GM19395 (cell line): ENCODE data around the gene SGF29.
"Not testable (repeated sequence)": the region's sequence is repeated elsewhere in the genome, so short reads cannot be mapped to it uniquely, and the experiment has no call there.

Experiments used
- ATAC-seq: cut with Tn5 transposase; IDR thresholded peaks from one replicate; pipeline ENCODE4 v1.9.1; 2021; ENCODE audit warnings: mild to moderate bottlenecking, moderate library complexity; ENCODE audit not compliant: unreplicated experiment

The SGF29 gene

GRCh38 chr16:28609631-28610594 lies 56.2 kb downstream of the SGF29 start, which contains the start of gene SULT1A1:
TSS of gene SULT1A1 (minus strand) at chr16:28610044. CDS start at chr16:28608855, 1,189 bp downstream.
- ATAC-seq, result no peak

GRCh38 chr16:28610595-28611191 lies 57.0 kb downstream of the SGF29 start:
- ATAC-seq, result no peak

GRCh38 chr16:28612359-28613280 lies 58.9 kb downstream of the SGF29 start:
- ATAC-seq, result not testable (repeated sequence)

- ATAC-seq, result not testable (repeated sequence)
These were observed 60.2 kb downstream of the SGF29 start for GRCh38 chr16:28613912-28614311.

GRCh38 chr16:28614561-28614960 lies 60.8 kb downstream of the SGF29 start:
- ATAC-seq, result not testable (repeated sequence)

- not testable (repeated sequence) for ATAC-seq
These were observed 61.9 kb downstream of the SGF29 start for GRCh38 chr16:28615486-28616223.

GRCh38 chr16:28616224-28616577 lies 62.5 kb downstream of the SGF29 start:
- ATAC-seq, result not testable (repeated sequence)

- ATAC-seq, result no peak
These were observed 62.9 kb downstream of the SGF29 start for GRCh38 chr16:28616636-28617035.

- no peak for ATAC-seq
These were observed 64.2 kb downstream of the SGF29 start for GRCh38 chr16:28617874-28618273.

- not testable (repeated sequence) for ATAC-seq
These were observed 66.6 kb downstream of the SGF29 start for GRCh38 chr16:28620316-28620715.

GRCh38 chr16:28621481-28622155 lies 67.9 kb downstream of the SGF29 start:
- no peak for ATAC-seq

- not testable (repeated sequence) for ATAC-seq
These were observed 68.9 kb downstream of the SGF29 start for GRCh38 chr16:28622532-28623171.

GRCh38 chr16:28623172-28623711 lies 69.5 kb downstream of the SGF29 start:
- no peak for ATAC-seq

GRCh38 chr16:28630905-28631304 lies 77.2 kb downstream of the SGF29 start:
- ATAC-seq, result not testable (repeated sequence)

- ATAC-seq, result not testable (repeated sequence)
These were observed 82.5 kb downstream of the SGF29 start for GRCh38 chr16:28636093-28636823.

GRCh38 chr16:28637765-28638164 lies 84.0 kb downstream of the SGF29 start, which contains the start of gene NPIPB8:
TSS of gene NPIPB8 (plus strand) at chr16:28638065. CDS start at chr16:28638361, 296 bp downstream.
- ATAC-seq, result not testable (repeated sequence)

GRCh38 chr16:28638359-28638758 lies 84.6 kb downstream of the SGF29 start:
- not testable (repeated sequence) for ATAC-seq

GRCh38 chr16:28639959-28640358 lies 86.2 kb downstream of the SGF29 start:
- not testable (repeated sequence) for ATAC-seq
